K562 (cell line): ENCODE measurements around the gene HJV. TPM values are rescaled to one million over a fixed set of nuclear protein-coding genes. Genes with fewer than 3 reads are reported as not detected.

Source experiments
- ATF7 ChIP-seq: fragments of 450-650 bp; IDR thresholded peaks from 2 replicates; pipeline ENCODE4 v1.7.1; 2014; ENCODE audit warnings: mild to moderate bottlenecking, moderate library complexity
- BCOR ChIP-seq: fragments of 450-650 bp; IDR thresholded peaks from 2 replicates; pipeline ENCODE4 v1.6.1; 2016
- BDP1 ChIP-seq: IDR thresholded peaks from 3 replicates; pipeline ENCODE4 v1.6.1; 2011; ENCODE audit not compliant: insufficient read length, insufficient read depth
- CHAMP1 ChIP-seq: fragments of 450-650 bp; IDR thresholded peaks from 2 replicates; pipeline ENCODE4 v1.6.1; 2016; ENCODE audit warnings: mild to moderate bottlenecking
- CHD4 ChIP-seq: fragments of 200-600 bp; sonication (generic); IDR thresholded peaks from 3 replicates; pipeline ENCODE4 v1.6.1; 2012; ENCODE audit warnings: low read depth, mild to moderate bottlenecking, mixed read lengths, low read length, inconsistent platforms; ENCODE audit not compliant: insufficient read depth, insufficient replicate concordance, poor library complexity, severe bottlenecking
- E2F3 ChIP-seq: fragments of 250-450 bp; sonication (Bioruptor Pico); IDR thresholded peaks from 2 replicates; pipeline ENCODE4 v1.4.0; 2020; ENCODE audit warnings: mild to moderate bottlenecking
- FOXJ2 ChIP-seq: fragments of 200-800 bp; sonication (Bioruptor generic); IDR thresholded peaks from 2 replicates; pipeline ENCODE4 v1.6.1; 2016; ENCODE audit warnings: missing genetic modification characterization, missing compliant biosample characterization
- FOXK2 ChIP-seq, 2 experiments: fragments of 450-650 bp; IDR thresholded peaks in 1 of 2; conservative IDR thresholded peaks in 1 of 2; 2 replicates each; pipeline ENCODE4 v1.6.1; 2016; ENCODE audit warnings: low read depth in 2 of 2, mild to moderate bottlenecking in 1 of 2
- GATAD2A ChIP-seq: fragments of 450-650 bp; IDR thresholded peaks from 2 replicates; pipeline ENCODE4 v1.6.1; 2017
- HES1 ChIP-seq: fragments of 450-650 bp; IDR thresholded peaks from 2 replicates; pipeline ENCODE4 v1.6.1; 2016; ENCODE audit warnings: low read depth, mild to moderate bottlenecking, moderate library complexity
- HMBOX1 ChIP-seq: sonication (generic); IDR thresholded peaks from 2 replicates; pipeline ENCODE4 v1.6.1; 2016
- HMG20B ChIP-seq: fragments of 250-450 bp; sonication (Bioruptor Pico); IDR thresholded peaks from 2 replicates; pipeline ENCODE4 v1.5.0; 2021; ENCODE audit warnings: mild to moderate bottlenecking
- ID3 ChIP-seq, 2 experiments: fragments of 250-450 bp in 1 of 2; fragments of 450-650 bp in 1 of 2; sonication (Bioruptor Pico) in 1 of 2; IDR thresholded peaks; 2 replicates each; pipeline versions ENCODE4 v1.6.1 to v1.8.0; 2016 to 2021; ENCODE audit warnings: mild to moderate bottlenecking in 2 of 2, moderate library complexity in 2 of 2, missing compliant biosample characterization in 1 of 2, missing genetic modification characterization in 1 of 2
- RFX7 ChIP-seq: fragments of 250-450 bp; sonication (Bioruptor Pico); IDR thresholded peaks from 2 replicates; pipeline ENCODE4 v1.5.1; 2021; ENCODE audit warnings: mild to moderate bottlenecking
- SIRT6 ChIP-seq: IDR thresholded peaks from one replicate; pipeline ENCODE4 v1.6.1; 2012; ENCODE audit warnings: low read depth, mild to moderate bottlenecking, control low read depth, inconsistent platforms, low read length, moderate library complexity
- THRAP3 ChIP-seq: fragments of 450-650 bp; IDR thresholded peaks from 2 replicates; pipeline ENCODE4 v1.6.1; 2016; ENCODE audit warnings: mild to moderate bottlenecking, inconsistent platforms, borderline replicate concordance
- ZNF134 ChIP-seq: fragments of 250-450 bp; sonication (Bioruptor Pico); conservative IDR thresholded peaks from 2 replicates; pipeline ENCODE4 v1.4.0; 2020
- ZNF224 ChIP-seq: sonication (generic); formaldehyde crosslinking; IDR thresholded peaks from 2 replicates; pipeline ENCODE4 v1.8.0; 2022; ENCODE audit warnings: mild to moderate bottlenecking, missing genetic modification reagents
- ZNF354B ChIP-seq: fragments of 250-450 bp; sonication (Bioruptor Pico); IDR thresholded peaks from 2 replicates; pipeline ENCODE4 v1.4.0; 2020
- ZNF57 ChIP-seq: fragments of 450-650 bp; formaldehyde crosslinking; IDR thresholded peaks from 2 replicates; pipeline ENCODE4 v1.4.0; 2020; ENCODE audit warnings: mild to moderate bottlenecking, moderate library complexity
- ZNF583 ChIP-seq: fragments of 250-450 bp; sonication (Bioruptor Pico); IDR thresholded peaks from 2 replicates; pipeline ENCODE4 v1.4.0; 2020
- ZNF589 ChIP-seq: fragments of 200-800 bp; sonication (Bioruptor generic); IDR thresholded peaks from 2 replicates; pipeline ENCODE4 v1.6.1; 2016; ENCODE audit warnings: low read depth, missing genetic modification characterization, missing compliant biosample characterization
- ZSCAN29 ChIP-seq: fragments of 450-650 bp; IDR thresholded peaks from 2 replicates; pipeline ENCODE4 v1.6.1; 2017
- polyA plus RNA-seq, 8 experiments: library from polyadenylated mRNA; depleted of rRNA in 4 of 8; stranded (reverse) in 5 of 8; unstranded in 3 of 8; fragments of >200 nt; fragmentation: Nextera tagmentation in 2 of 8; fragmentation: Illumina TruSeq in 1 of 8; extraction: Ambion mirVana in 2 of 8; extraction: Trizol in 1 of 8; gene quantifications; 2 replicates each; pipeline versions ENCODE4 v1.2.1 to v1.2.3, GENCODE V29; 2011 to 2014; ENCODE audit warnings: inconsistent platforms in 1 of 8, missing spikeins in 1 of 8
- total RNA-seq, 7 experiments: library from RNA; depleted of rRNA in 6 of 7; stranded (reverse); fragments of >200 nt in 6 of 7; fragmentation: Illumina TruSeq in 2 of 7; extraction: Trizol in 2 of 7; gene quantifications; 2 replicates each; pipeline versions ENCODE4 v1.2.1 to v1.2.3, GENCODE V29; 2011 to 2021; ENCODE audit warnings: low replicate concordance in 1 of 7
- TF ChIP-seq, protein P1 (sequence below): fragments of 450-650 bp; formaldehyde crosslinking; conservative IDR thresholded peaks from 2 replicates; pipeline ENCODE4 v1.4.0; 2022; ENCODE audit warnings: mild to moderate bottlenecking, missing genetic modification characterization

Gene HJV
- total and polyA plus RNA-seq, 9 of the 15 experiments (the other 6 are each of a cell fraction or from before 2014, with no cell fraction given), result 1.0 to 6.6 (median 2.4) TPM

DNA sequence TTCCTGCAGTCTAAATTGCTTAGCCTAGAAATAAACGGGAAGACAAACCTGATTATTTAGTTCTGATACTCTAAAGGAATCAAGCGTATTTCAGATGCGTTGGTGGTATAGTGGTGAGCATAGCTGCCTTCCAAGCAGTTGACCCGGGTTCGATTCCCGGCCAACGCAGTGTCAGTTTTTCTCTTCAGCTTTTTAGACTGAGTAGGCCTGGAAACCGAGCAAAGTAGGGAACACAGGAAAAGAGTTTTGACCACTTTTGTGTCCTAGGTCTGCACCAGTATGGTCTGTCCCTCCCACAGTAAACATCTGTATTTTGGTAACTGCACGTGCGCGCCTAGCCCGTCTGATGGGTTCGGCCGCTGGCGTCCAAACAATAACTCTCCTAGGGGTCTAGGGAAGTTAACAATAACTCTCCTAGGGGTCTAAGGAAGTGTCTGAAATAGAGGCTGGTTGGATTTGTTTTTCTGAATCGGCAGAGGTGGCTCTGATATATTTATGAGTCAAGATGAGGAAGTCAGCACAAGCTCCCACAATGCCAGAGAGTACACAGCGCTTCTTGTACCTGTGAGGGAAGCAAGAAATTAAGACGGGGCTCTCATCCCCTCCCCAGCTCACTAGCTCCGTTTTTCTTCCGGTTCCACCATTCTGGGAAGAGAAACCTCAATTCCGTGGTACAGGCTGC is 15.6 kb upstream of the HJV start (continued):
- TF ChIP-seq ID3 (CRISPR knock-in tag; IDR thresholded peaks at IDR 0.05), result no peak
- peak; percentile 57; the same call in 1 of the 2 replicates for TF ChIP-seq ID3 (tag; IDR thresholded peaks at IDR 0.05)
- peak; percentile 77; the same call in 1 of the 2 replicates for TF ChIP-seq FOXJ2 (tag)
- no peak for TF ChIP-seq CHD4
- no peak for TF ChIP-seq ZNF57 (CRISPR knock-in tag)
- no peak for TF ChIP-seq ZNF224 (CRISPR knock-in tag)
- TF ChIP-seq CHAMP1, result peak; percentile 91
- 0 out of 2 replicates have a peak, but pooled peaks have one; percentile 48 for TF ChIP-seq ZNF589 (CRISPR knock-in tag)
- peak; percentile 72 to 80; a peak in 3 of 4 replicates for TF ChIP-seq FOXK2 (conservative IDR thresholded peaks at IDR 0.05 in 1 of 2, IDR thresholded peaks at IDR 0.05 in 1 of 2; ENCODE audit: low read depth in 2 of 2)
- no peak for TF ChIP-seq ATF7
- TF ChIP-seq ZNF134, result no peak
- TF ChIP-seq RFX7 (CRISPR knock-in tag), result no peak
- peak; percentile 77; the same call in 1 of the 2 replicates for TF ChIP-seq HMBOX1
- no peak for TF ChIP-seq ZNF354B
- 0 out of 2 replicates have a peak, but pooled peaks have one; percentile 49 for TF ChIP-seq THRAP3
- no peak; the same call in 1 of the 2 replicates for TF ChIP-seq GATAD2A
- TF ChIP-seq ZSCAN29, result peak; percentile 60; the same call in 1 of the 2 replicates
- no peak for TF ChIP-seq BCOR
- peak; percentile 35; the same call in 1 of the 2 replicates for TF ChIP-seq E2F3
- TF ChIP-seq SIRT6, result no peak
- TF ChIP-seq ZNF583 (CRISPR knock-in tag), result no peak
- TF ChIP-seq HMG20B (CRISPR knock-in tag), result no peak
- TF ChIP-seq, protein P1, sequence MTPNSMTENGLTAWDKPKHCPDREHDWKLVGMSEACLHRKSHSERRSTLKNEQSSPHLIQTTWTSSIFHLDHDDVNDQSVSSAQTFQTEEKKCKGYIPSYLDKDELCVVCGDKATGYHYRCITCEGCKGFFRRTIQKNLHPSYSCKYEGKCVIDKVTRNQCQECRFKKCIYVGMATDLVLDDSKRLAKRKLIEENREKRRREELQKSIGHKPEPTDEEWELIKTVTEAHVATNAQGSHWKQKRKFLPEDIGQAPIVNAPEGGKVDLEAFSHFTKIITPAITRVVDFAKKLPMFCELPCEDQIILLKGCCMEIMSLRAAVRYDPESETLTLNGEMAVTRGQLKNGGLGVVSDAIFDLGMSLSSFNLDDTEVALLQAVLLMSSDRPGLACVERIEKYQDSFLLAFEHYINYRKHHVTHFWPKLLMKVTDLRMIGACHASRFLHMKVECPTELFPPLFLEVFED (CRISPR knock-in tag), result peak; percentile 88
- TF ChIP-seq HES1, result no peak
- peak; percentile 56 for TF ChIP-seq BDP1
